Measurements from ENCODE around the gene MAFG. TPM values are rescaled to one million over a fixed set of nuclear protein-coding genes. Genes with fewer than 3 reads are reported as not detected.

Gene MAFG
- total and polyA plus RNA-seq, 2 of the 13 experiments (the other 11 are each of a cell fraction or from before 2014, with no cell fraction given) = 14.5 to 20.0 TPM

DNA sequence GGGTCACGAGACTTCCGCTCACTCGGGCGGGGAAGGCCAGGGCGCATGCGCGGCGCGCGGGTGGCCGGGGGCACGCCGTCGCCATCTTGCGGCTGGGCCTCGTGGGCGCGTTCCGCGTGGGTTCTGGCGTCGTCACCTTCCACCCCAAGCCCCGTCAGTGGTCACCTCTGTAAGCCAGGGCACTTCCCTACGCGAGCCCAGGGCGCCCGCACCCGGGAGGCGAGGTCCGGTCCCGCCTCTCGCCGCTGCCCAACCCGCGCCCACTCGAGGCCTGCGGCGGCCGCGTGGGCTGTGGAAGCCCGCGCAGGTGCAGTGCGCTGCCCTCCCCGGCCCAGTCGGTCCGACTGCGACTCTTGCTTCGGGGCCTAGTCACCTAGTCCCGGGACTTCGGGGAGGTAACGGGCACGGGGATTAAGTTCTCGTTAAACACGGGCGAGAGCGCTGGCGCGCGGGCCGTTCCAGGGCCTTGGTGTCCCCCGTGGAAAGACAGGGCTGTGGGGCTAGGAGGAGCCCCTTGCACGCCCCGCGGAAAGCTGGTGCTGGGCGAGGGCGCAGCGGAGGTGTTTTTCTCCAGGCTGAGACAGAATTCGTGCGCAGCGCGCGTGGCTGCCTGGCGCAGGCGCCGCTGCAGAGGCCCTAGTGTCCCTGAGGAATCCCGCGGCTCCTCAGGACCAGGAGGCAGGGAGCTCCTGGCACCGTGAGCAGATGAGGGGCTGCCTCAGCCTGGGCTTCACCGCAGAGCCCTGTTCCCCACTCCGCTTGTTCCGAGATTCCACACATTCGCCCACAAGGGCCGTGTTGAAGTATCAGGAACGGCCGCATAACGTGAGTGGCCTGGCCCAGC is 55.9 kb downstream of the MAFG start (continued):
- TF ChIP-seq, protein P1, sequence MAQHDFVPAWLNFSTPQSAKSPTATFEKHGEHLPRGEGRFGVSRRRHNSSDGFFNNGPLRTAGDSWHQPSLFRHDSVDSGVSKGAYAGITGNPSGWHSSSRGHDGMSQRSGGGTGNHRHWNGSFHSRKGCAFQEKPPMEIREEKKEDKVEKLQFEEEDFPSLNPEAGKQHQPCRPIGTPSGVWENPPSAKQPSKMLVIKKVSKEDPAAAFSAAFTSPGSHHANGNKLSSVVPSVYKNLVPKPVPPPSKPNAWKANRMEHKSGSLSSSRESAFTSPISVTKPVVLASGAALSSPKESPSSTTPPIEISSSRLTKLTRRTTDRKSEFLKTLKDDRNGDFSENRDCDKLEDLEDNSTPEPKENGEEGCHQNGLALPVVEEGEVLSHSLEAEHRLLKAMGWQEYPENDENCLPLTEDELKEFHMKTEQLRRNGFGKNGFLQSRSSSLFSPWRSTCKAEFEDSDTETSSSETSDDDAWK (CRISPR knock-in tag; IDR thresholded peaks at IDR 0.05) = no peak
- TF ChIP-seq BRD4 (CRISPR knock-in tag; IDR thresholded peaks at IDR 0.05) = peak; percentile 91
- TF ChIP-seq KLF16 (CRISPR knock-in tag; IDR thresholded peaks at IDR 0.05) = peak; percentile 62 to 80; a peak in 2 of 4 replicates
- peak; percentile 99 for TF ChIP-seq ZNF83 (CRISPR knock-in tag; IDR thresholded peaks at IDR 0.05; ENCODE audit: borderline replicate concordance)
- no peak for TF ChIP-seq ATRX (CRISPR knock-in tag; IDR thresholded peaks at IDR 0.05; ENCODE audit: borderline replicate concordance)
- TF ChIP-seq ZEB1 (IDR thresholded peaks at IDR 0.05; ENCODE audit: insufficient replicate concordance, low read depth) = no peak
- peak; percentile 51; the same call in 1 of the 2 replicates for TF ChIP-seq JDP2 (CRISPR knock-in tag; IDR thresholded peaks at IDR 0.05; ENCODE audit: borderline replicate concordance)
- no peak for TF ChIP-seq PAWR (CRISPR knock-in tag; IDR thresholded peaks at IDR 0.05; ENCODE audit: borderline replicate concordance)
- TF ChIP-seq, protein P2, sequence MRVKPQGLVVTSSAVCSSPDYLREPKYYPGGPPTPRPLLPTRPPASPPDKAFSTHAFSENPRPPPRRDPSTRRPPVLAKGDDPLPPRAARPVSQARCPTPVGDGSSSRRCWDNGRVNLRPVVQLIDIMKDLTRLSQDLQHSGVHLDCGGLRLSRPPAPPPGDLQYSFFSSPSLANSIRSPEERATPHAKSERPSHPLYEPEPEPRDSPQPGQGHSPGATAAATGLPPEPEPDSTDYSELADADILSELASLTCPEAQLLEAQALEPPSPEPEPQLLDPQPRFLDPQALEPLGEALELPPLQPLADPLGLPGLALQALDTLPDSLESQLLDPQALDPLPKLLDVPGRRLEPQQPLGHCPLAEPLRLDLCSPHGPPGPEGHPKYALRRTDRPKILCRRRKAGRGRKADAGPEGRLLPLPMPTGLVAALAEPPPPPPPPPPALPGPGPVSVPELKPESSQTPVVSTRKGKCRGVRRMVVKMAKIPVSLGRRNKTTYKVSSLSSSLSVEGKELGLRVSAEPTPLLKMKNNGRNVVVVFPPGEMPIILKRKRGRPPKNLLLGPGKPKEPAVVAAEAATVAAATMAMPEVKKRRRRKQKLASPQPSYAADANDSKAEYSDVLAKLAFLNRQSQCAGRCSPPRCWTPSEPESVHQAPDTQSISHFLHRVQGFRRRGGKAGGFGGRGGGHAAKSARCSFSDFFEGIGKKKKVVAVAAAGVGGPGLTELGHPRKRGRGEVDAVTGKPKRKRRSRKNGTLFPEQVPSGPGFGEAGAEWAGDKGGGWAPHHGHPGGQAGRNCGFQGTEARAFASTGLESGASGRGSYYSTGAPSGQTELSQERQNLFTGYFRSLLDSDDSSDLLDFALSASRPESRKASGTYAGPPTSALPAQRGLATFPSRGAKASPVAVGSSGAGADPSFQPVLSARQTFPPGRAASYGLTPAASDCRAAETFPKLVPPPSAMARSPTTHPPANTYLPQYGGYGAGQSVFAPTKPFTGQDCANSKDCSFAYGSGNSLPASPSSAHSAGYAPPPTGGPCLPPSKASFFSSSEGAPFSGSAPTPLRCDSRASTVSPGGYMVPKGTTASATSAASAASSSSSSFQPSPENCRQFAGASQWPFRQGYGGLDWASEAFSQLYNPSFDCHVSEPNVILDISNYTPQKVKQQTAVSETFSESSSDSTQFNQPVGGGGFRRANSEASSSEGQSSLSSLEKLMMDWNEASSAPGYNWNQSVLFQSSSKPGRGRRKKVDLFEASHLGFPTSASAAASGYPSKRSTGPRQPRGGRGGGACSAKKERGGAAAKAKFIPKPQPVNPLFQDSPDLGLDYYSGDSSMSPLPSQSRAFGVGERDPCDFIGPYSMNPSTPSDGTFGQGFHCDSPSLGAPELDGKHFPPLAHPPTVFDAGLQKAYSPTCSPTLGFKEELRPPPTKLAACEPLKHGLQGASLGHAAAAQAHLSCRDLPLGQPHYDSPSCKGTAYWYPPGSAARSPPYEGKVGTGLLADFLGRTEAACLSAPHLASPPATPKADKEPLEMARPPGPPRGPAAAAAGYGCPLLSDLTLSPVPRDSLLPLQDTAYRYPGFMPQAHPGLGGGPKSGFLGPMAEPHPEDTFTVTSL (CRISPR knock-in tag; IDR thresholded peaks at IDR 0.05; ENCODE audit: borderline replicate concordance) = 0 out of 2 replicates have a peak, but pooled peaks have one; percentile 17
- TF ChIP-seq, protein P3, sequence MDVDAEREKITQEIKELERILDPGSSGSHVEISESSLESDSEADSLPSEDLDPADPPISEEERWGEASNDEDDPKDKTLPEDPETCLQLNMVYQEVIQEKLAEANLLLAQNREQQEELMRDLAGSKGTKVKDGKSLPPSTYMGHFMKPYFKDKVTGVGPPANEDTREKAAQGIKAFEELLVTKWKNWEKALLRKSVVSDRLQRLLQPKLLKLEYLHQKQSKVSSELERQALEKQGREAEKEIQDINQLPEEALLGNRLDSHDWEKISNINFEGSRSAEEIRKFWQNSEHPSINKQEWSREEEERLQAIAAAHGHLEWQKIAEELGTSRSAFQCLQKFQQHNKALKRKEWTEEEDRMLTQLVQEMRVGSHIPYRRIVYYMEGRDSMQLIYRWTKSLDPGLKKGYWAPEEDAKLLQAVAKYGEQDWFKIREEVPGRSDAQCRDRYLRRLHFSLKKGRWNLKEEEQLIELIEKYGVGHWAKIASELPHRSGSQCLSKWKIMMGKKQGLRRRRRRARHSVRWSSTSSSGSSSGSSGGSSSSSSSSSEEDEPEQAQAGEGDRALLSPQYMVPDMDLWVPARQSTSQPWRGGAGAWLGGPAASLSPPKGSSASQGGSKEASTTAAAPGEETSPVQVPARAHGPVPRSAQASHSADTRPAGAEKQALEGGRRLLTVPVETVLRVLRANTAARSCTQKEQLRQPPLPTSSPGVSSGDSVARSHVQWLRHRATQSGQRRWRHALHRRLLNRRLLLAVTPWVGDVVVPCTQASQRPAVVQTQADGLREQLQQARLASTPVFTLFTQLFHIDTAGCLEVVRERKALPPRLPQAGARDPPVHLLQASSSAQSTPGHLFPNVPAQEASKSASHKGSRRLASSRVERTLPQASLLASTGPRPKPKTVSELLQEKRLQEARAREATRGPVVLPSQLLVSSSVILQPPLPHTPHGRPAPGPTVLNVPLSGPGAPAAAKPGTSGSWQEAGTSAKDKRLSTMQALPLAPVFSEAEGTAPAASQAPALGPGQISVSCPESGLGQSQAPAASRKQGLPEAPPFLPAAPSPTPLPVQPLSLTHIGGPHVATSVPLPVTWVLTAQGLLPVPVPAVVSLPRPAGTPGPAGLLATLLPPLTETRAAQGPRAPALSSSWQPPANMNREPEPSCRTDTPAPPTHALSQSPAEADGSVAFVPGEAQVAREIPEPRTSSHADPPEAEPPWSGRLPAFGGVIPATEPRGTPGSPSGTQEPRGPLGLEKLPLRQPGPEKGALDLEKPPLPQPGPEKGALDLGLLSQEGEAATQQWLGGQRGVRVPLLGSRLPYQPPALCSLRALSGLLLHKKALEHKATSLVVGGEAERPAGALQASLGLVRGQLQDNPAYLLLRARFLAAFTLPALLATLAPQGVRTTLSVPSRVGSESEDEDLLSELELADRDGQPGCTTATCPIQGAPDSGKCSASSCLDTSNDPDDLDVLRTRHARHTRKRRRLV (CRISPR knock-in tag; IDR thresholded peaks at IDR 0.05) = 0 out of 2 replicates have a peak, but pooled peaks have one; percentile 32
- TF ChIP-seq, protein P4, sequence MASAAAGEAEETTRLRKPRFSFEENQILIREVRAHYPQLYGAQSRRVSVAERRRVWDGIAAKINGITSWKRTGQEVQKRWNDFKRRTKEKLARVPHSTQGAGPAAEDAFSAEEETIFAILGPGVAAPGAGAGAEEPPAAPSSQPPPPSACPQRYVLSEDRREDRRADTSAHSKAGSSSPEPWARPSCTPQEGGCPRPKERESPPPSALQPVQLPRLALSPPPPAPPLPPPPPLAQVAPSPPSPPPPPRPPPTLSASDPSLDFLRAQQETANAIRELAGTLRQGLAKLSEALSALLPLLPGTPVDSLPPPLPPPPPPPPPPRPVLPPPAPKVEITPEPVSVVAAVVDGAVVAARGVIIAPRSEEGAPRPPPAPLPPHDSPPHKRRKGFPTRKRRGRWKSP (CRISPR knock-in tag; IDR thresholded peaks at IDR 0.05) = peak; percentile 76; the same call in 1 of the 2 replicates
- TF ChIP-seq PHF5A (CRISPR knock-in tag; IDR thresholded peaks at IDR 0.05; ENCODE audit: low read depth, unreplicated experiment) = peak; percentile 17
- TF ChIP-seq, protein P5, sequence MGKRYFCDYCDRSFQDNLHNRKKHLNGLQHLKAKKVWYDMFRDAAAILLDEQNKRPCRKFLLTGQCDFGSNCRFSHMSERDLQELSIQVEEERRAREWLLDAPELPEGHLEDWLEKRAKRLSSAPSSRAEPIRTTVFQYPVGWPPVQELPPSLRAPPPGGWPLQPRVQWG (CRISPR knock-in tag; IDR thresholded peaks at IDR 0.05; ENCODE audit: borderline replicate concordance, low read depth) = peak; percentile 94; the same call in 1 of the 2 replicates

Measured in HepG2 (cell line).